ENCODE measurements around the gene SLC35A5. TPM values are rescaled to one million over a fixed set of nuclear protein-coding genes. Genes with fewer than 3 reads are reported as not detected.

The SLC35A5 gene
- total and polyA plus RNA-seq, 2 donors (not counting 1 experiment from before 2014, with no cell fraction given) = 35.3 to 70.4 TPM

- Histone ChIP-seq H3K36me3 (ENCODE audit: control insufficient read depth, insufficient read depth, low read length) (peaks cover 14% of the 10 kb centered on the region), H3K4me3 (replicated peaks in 1 of 4; ENCODE audit: control extremely low read depth in 1 of 4, insufficient read depth in 1 of 4, low read depth in 3 of 4, low read length in 4 of 4) (no peak overlapping the region), H3K79me2 (ENCODE audit: control insufficient read depth, insufficient read depth, low read length) (peaks cover 3% of the 10 kb centered on the region), H3K27ac (ENCODE audit: insufficient read depth, low read length) (no peak overlapping the region), H3K9ac (ENCODE audit: insufficient read depth, low read length) (no peak overlapping the region), H3K9me3 (ENCODE audit: control insufficient read depth, insufficient read depth, low read depth, low read length) (no peaks in the 10 kb centered on the region), H2AFZ (ENCODE audit: low read length) (no peak overlapping the region), H3K4me2 (ENCODE audit: extremely low read depth, insufficient read depth, low read length) (no peak overlapping the region), H3K27me3 (ENCODE audit: control insufficient read depth, insufficient read depth, low read length) (no peaks in the 10 kb centered on the region), H3K4me1 (ENCODE audit: control insufficient read depth, extremely low read depth, insufficient read depth, low read length) (peaks cover 2% of the 10 kb centered on the region), H4K20me1 (ENCODE audit: control insufficient read depth, extremely low read depth, insufficient read depth, low read length) (no peaks in the 10 kb centered on the region)
- no peak for DNase-seq (ENCODE audit: low read depth in 2 of 2)
- TF ChIP-seq EZH2 (IDR thresholded peaks at IDR 0.05; ENCODE audit: low read length, missing control alignments) (no peak), CTCF (conservative IDR thresholded peaks at IDR 0.05 in 1 of 2, IDR thresholded peaks at IDR 0.05 in 1 of 2; ENCODE audit: low read depth in 1 of 2, low read length in 2 of 2) (no peak)
Measured at GRCh38 chr3:112615989-112616731, 54.3 kb downstream of the SLC35A5 start.

GRCh38 chr3:112617285-112617684 is 55.4 kb downstream of the SLC35A5 start:
- DNase-seq (ENCODE audit: low read depth in 2 of 2) = no peak
- Histone ChIP-seq H3K36me3 (ENCODE audit: control insufficient read depth, insufficient read depth, low read length) (peaks cover 11% of the 10 kb centered on the region), H3K79me2 (ENCODE audit: control insufficient read depth, insufficient read depth, low read length) (peaks cover 5% of the 10 kb centered on the region), H3K27ac (ENCODE audit: insufficient read depth, low read length) (no peak overlapping the region), H3K9me3 (ENCODE audit: control insufficient read depth, insufficient read depth, low read depth, low read length) (no peaks in the 10 kb centered on the region), H2AFZ (ENCODE audit: low read length) (no peak overlapping the region), H3K9ac (ENCODE audit: insufficient read depth, low read length) (no peak overlapping the region), H3K4me1 (ENCODE audit: control insufficient read depth, extremely low read depth, insufficient read depth, low read length) (peaks cover 2% of the 10 kb centered on the region), H4K20me1 (ENCODE audit: control insufficient read depth, extremely low read depth, insufficient read depth, low read length) (no peaks in the 10 kb centered on the region), H3K4me2 (ENCODE audit: extremely low read depth, insufficient read depth, low read length) (no peak overlapping the region), H3K27me3 (ENCODE audit: control insufficient read depth, insufficient read depth, low read length) (no peaks in the 10 kb centered on the region), H3K4me3 (replicated peaks in 1 of 4; ENCODE audit: control extremely low read depth in 1 of 4, insufficient read depth in 1 of 4, low read depth in 3 of 4, low read length in 4 of 4) (no peak overlapping the region)
- TF ChIP-seq EZH2 (IDR thresholded peaks at IDR 0.05; ENCODE audit: low read length, missing control alignments) (no peak), CTCF (conservative IDR thresholded peaks at IDR 0.05 in 1 of 2, IDR thresholded peaks at IDR 0.05 in 1 of 2; ENCODE audit: low read depth in 1 of 2, low read length in 2 of 2) (no peak)

GRCh38 chr3:112619295-112619694 is 57.5 kb downstream of the SLC35A5 start:
- Histone ChIP-seq H3K27ac (ENCODE audit: insufficient read depth, low read length) (no peak overlapping the region), H3K4me3 (replicated peaks in 1 of 4; ENCODE audit: control extremely low read depth in 1 of 4, insufficient read depth in 1 of 4, low read depth in 3 of 4, low read length in 4 of 4) (no peak overlapping the region), H4K20me1 (ENCODE audit: control insufficient read depth, extremely low read depth, insufficient read depth, low read length) (no peaks in the 10 kb centered on the region), H3K36me3 (ENCODE audit: control insufficient read depth, insufficient read depth, low read length) (peaks cover 9% of the 10 kb centered on the region), H3K9ac (ENCODE audit: insufficient read depth, low read length) (no peak overlapping the region), H2AFZ (ENCODE audit: low read length) (no peak overlapping the region), H3K9me3 (ENCODE audit: control insufficient read depth, insufficient read depth, low read depth, low read length) (no peaks in the 10 kb centered on the region), H3K4me1 (ENCODE audit: control insufficient read depth, extremely low read depth, insufficient read depth, low read length) (peaks cover 2% of the 10 kb centered on the region), H3K27me3 (ENCODE audit: control insufficient read depth, insufficient read depth, low read length) (no peaks in the 10 kb centered on the region), H3K4me2 (ENCODE audit: extremely low read depth, insufficient read depth, low read length) (no peak overlapping the region), H3K79me2 (ENCODE audit: control insufficient read depth, insufficient read depth, low read length) (peaks cover 5% of the 10 kb centered on the region)
- TF ChIP-seq EZH2 (IDR thresholded peaks at IDR 0.05; ENCODE audit: low read length, missing control alignments) (no peak), CTCF (conservative IDR thresholded peaks at IDR 0.05 in 1 of 2, IDR thresholded peaks at IDR 0.05 in 1 of 2; ENCODE audit: low read depth in 1 of 2, low read length in 2 of 2) (no peak)
- DNase-seq (ENCODE audit: low read depth in 2 of 2) = peak in 1 of 2 donors; percentile 56

Measured in fibroblast of lung (primary cell).